Neural progenitor cell (in vitro differentiated cells): Measurements from ENCODE around the gene IRX4. TPM values are rescaled to one million over a fixed set of nuclear protein-coding genes. Genes with fewer than 3 reads are reported as not detected.

Experiments
- DNase-seq: peaks from one replicate; pipeline ENCODE4 v3.0.0-alpha.2; 2016; ENCODE audit warnings: low spot score
- H2AFZ ChIP-seq: fragments of 200-600 bp; sonication (generic); replicated peaks from 2 replicates; pipeline ENCODE4 v1.6.1; 2016; ENCODE audit warnings: antibody characterized with exemption
- H3F3A ChIP-seq: fragments of 200-600 bp; sonication (generic); 2 replicates; pipeline ENCODE4 v1.6.1; 2016; ENCODE audit warnings: antibody characterized with exemption, low read depth
- H3K27ac ChIP-seq: fragments of 200-600 bp; sonication (generic); 2 replicates; pipeline ENCODE4 v1.5.1; 2016; ENCODE audit warnings: mild to moderate bottlenecking
- H3K27me3 ChIP-seq: fragments of 200-600 bp; sonication (generic); 2 replicates; pipeline ENCODE4 v1.6.1; 2016; ENCODE audit warnings: mild to moderate bottlenecking, moderate library complexity
- H3K36me3 ChIP-seq: fragments of 200-600 bp; sonication (generic); 2 replicates; pipeline ENCODE4 v1.5.1; 2016
- H3K4me1 ChIP-seq: fragments of 200-600 bp; sonication (generic); 2 replicates; pipeline ENCODE4 v1.6.1; 2016; ENCODE audit warnings: mixed run types
- H3K4me2 ChIP-seq: fragments of 200-600 bp; sonication (generic); 2 replicates; pipeline ENCODE4 v1.6.1; 2016
- H3K4me3 ChIP-seq: fragments of 200-600 bp; sonication (generic); 2 replicates; pipeline ENCODE4 v1.5.1; 2016
- H3K79me2 ChIP-seq: fragments of 200-600 bp; sonication (generic); 2 replicates; pipeline ENCODE4 v1.6.1; 2016; ENCODE audit warnings: low read depth
- H3K9ac ChIP-seq: fragments of 200-600 bp; sonication (generic); 2 replicates; pipeline ENCODE4 v1.6.1; 2016
- H3K9me3 ChIP-seq: fragments of 200-600 bp; sonication (generic); 2 replicates; pipeline ENCODE4 v1.5.1; 2016; ENCODE audit warnings: low read depth
- H4K20me1 ChIP-seq: fragments of 200-600 bp; sonication (generic); 2 replicates; pipeline ENCODE4 v1.6.1; 2016; ENCODE audit warnings: low read depth
- H3K27ac Mint-ChIP-seq: 3 replicates; pipeline ENCODE4 v1.8.0; 2021; ENCODE audit warnings: mixed read lengths
- H3K27me3 Mint-ChIP-seq: 2 replicates; pipeline ENCODE4 v1.8.0; 2022; ENCODE audit warnings: low read depth, mild to moderate bottlenecking, inconsistent platforms, moderate library complexity, mixed read lengths; ENCODE audit not compliant: insufficient read depth
- H3K36me3 Mint-ChIP-seq: 3 replicates; pipeline ENCODE4 v1.8.0; 2021; ENCODE audit warnings: mixed read lengths
- H3K4me1 Mint-ChIP-seq: 3 replicates; pipeline ENCODE4 v1.8.0; 2021; ENCODE audit warnings: mixed read lengths
- H3K4me3 Mint-ChIP-seq: 3 replicates; pipeline ENCODE4 v1.8.0; 2021; ENCODE audit warnings: mild to moderate bottlenecking, moderate library complexity, mixed read lengths
- H3K9me3 Mint-ChIP-seq: 3 replicates; pipeline ENCODE4 v1.8.0; 2020; ENCODE audit warnings: mixed read lengths
- CTCF ChIP-seq: fragments of 200-600 bp; sonication (generic); IDR thresholded peaks from 2 replicates; pipeline ENCODE4 v1.5.1; 2017; ENCODE audit warnings: antibody characterized with exemption, mild to moderate bottlenecking
- EZH2 ChIP-seq: fragments of 200-600 bp; sonication (generic); IDR thresholded peaks from 2 replicates; pipeline ENCODE4 v1.6.1; 2017; ENCODE audit warnings: antibody characterized with exemption, mild to moderate bottlenecking, moderate library complexity
- EZH2phosphoT487 ChIP-seq: fragments of 200-600 bp; sonication (generic); IDR thresholded peaks from 2 replicates; pipeline ENCODE4 v1.6.1; 2017; ENCODE audit warnings: antibody characterized with exemption
- total RNA-seq: library from RNA; depleted of rRNA; stranded (reverse); fragments of >200 nt; gene quantifications from 2 replicates; pipeline ENCODE4 v1.2.3, GENCODE V29; 2015; ENCODE audit warnings: low replicate concordance

Gene IRX4
- total RNA-seq, 1 donor from 2014 or later, result not detected

- peak; percentile 63 for DNase-seq
- peaks cover 57% of the 10 kb centered on the region for H3K27me3 Mint-ChIP-seq
- Histone ChIP-seq H3F3A (peaks cover 14% of the 10 kb centered on the region), H2AFZ (no peak overlapping the region), H3K79me2 (no peaks in the 10 kb centered on the region), H4K20me1 (peaks cover 77% of the 10 kb centered on the region), H3K9ac (no peak overlapping the region), H3K27ac (no peak overlapping the region), H3K27me3 (peaks cover 94% of the 10 kb centered on the region), H3K4me3 (peak overlapping the region; percentile 22), H3K9me3 (no peaks in the 10 kb centered on the region), H3K4me2 (peak overlapping the region; percentile 68), H3K4me1 (peaks cover 26% of the 10 kb centered on the region), H3K36me3 (no peaks in the 10 kb centered on the region)
- H3K4me1 Mint-ChIP-seq, result peaks cover 24% of the 10 kb centered on the region
- peak overlapping the region; percentile 76 for H3K4me3 Mint-ChIP-seq
- H3K36me3 Mint-ChIP-seq, result no peaks in the 10 kb centered on the region
- H3K27ac Mint-ChIP-seq, result no peak overlapping the region
- TF ChIP-seq EZH2, result peak; percentile 86
- TF ChIP-seq CTCF, result no peak
- TF ChIP-seq EZH2phosphoT487, result peak; percentile 64
- H3K9me3 Mint-ChIP-seq, result peaks cover 13% of the 10 kb centered on the region
Observed at GRCh38 chr5:1875281-1875842, 7.4 kb downstream of the IRX4 start.

GRCh38 chr5:1874771-1875220, 7.9 kb downstream of the IRX4 start:
- peaks cover 14% of the 10 kb centered on the region for H3F3A ChIP-seq
- H3K27ac ChIP-seq, result no peak overlapping the region
- peaks cover 51% of the 10 kb centered on the region for H3K27me3 Mint-ChIP-seq
- peaks cover 24% of the 10 kb centered on the region for H3K4me1 Mint-ChIP-seq
- no peak overlapping the region for H3K27ac Mint-ChIP-seq
- peaks cover 26% of the 10 kb centered on the region for H3K4me1 ChIP-seq
- H2AFZ ChIP-seq, result no peak overlapping the region
- peaks cover 71% of the 10 kb centered on the region for H4K20me1 ChIP-seq
- no peak overlapping the region for H3K9ac ChIP-seq
- no peaks in the 10 kb centered on the region for H3K36me3 Mint-ChIP-seq
- peaks cover 8% of the 10 kb centered on the region for H3K9me3 Mint-ChIP-seq
- no peaks in the 10 kb centered on the region for H3K79me2 ChIP-seq
- peak overlapping the region; percentile 74 for H3K4me3 Mint-ChIP-seq
- no peaks in the 10 kb centered on the region for H3K36me3 ChIP-seq
- peak overlapping the region; percentile 68 for H3K4me2 ChIP-seq
- peaks cover 88% of the 10 kb centered on the region for H3K27me3 ChIP-seq
- H3K9me3 ChIP-seq, result no peaks in the 10 kb centered on the region
- peak overlapping the region; percentile 22 for H3K4me3 ChIP-seq
- peak; percentile 79 for TF ChIP-seq EZH2
- TF ChIP-seq EZH2phosphoT487, result peak; percentile 41
- no peak for TF ChIP-seq CTCF
- DNase-seq, result peak; percentile 61

- Mint-ChIP-seq H3K36me3 (no peaks in the 10 kb centered on the region), H3K4me3 (peak overlapping the region; percentile 74), H3K4me1 (peaks cover 24% of the 10 kb centered on the region), H3K9me3 (peaks cover 3% of the 10 kb centered on the region), H3K27me3 (peaks cover 47% of the 10 kb centered on the region), H3K27ac (no peak overlapping the region)
- no peak for DNase-seq
- Histone ChIP-seq H3K9ac (no peak overlapping the region), H3K27ac (no peak overlapping the region), H3K36me3 (no peaks in the 10 kb centered on the region), H4K20me1 (peaks cover 67% of the 10 kb centered on the region), H3K27me3 (peaks cover 84% of the 10 kb centered on the region), H3K4me3 (peak overlapping the region; percentile 22), H3K4me2 (peak overlapping the region; percentile 68), H3F3A (peaks cover 14% of the 10 kb centered on the region), H3K4me1 (peaks cover 26% of the 10 kb centered on the region), H3K9me3 (no peaks in the 10 kb centered on the region), H2AFZ (no peak overlapping the region), H3K79me2 (no peaks in the 10 kb centered on the region)
- TF ChIP-seq EZH2phosphoT487, result no peak
- no peak for TF ChIP-seq EZH2
- no peak for TF ChIP-seq CTCF
Observed at GRCh38 chr5:1874348-1874747, 8.4 kb downstream of the IRX4 start.
